LNCAP (cell line): ENCODE measurements around the gene PAQR8.

Experiments used
- CTCF ChIP-seq: fragments of 450-650 bp; IDR thresholded peaks from 2 replicates; pipeline ENCODE4 v1.5.1; 2017; ENCODE audit warnings: mild to moderate bottlenecking

PAQR8 gene

GRCh38 chr6:52384145-52384766 lies 22.3 kb downstream of the PAQR8 start:
- no peak for TF ChIP-seq CTCF

- no peak for TF ChIP-seq CTCF
Measured at GRCh38 chr6:52385074-52385473, 23.1 kb downstream of the PAQR8 start.

DNA sequence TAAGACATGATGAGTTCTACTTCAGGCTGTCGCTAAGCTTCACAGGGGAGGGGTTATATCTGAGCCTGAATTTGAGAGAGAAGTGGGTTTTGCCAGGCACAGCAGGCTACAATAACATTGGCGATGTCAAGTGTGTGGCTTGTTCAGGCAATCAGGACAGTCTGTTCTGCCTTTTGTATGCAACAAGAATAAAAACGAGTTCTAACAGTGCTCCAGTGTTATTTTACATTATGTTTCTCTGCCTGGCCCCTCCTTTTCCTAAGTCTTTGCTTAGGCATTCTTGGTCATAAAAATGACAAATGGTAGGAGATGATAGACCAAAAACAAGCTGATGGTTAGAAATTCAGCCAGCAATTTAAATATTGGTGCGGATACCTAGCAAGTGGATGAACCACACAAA lies 26.8 kb downstream of the PAQR8 start:
- no peak for TF ChIP-seq CTCF

DNA sequence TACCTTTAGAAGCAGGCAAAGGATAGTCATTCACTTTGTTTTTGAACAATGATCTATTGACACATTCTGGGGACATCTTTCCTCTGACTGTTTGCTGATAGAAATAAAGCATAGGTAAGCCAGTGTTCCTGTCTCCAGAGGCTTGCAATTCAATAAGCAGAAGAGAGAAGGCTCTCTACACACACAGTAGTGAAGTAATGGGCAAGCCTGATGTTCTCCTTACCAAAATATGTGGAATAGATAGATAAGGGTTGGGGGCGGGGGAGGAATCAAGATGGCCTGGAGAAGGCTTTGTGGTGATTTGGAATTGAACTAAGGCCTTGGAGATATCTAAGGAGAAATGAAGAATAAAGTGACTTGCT lies 27.3 kb downstream of the PAQR8 start:
- TF ChIP-seq CTCF: no peak

- no peak; the same call in 1 of the 2 replicates for TF ChIP-seq CTCF
Measured at GRCh38 chr6:52389626-52390360, 27.8 kb downstream of the PAQR8 start.

DNA sequence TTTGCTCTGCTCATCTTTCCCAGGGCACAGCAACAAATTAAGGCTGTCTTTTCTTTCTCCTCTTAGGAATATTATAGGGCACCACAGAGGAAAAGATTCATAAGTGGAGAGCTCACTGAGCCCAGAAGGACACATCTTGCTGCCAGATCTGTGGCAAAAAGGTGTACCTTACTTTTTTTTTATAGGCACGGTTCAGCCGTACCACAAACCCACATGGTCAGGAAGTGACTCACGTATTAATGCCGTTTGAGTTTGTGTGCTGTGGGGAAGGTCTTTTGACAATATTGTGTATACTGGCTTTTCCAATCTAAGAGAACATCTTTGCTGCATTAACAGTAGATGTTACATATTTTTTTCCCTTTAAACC lies 28.4 kb downstream of the PAQR8 start:
- TF ChIP-seq CTCF: no peak

DNA sequence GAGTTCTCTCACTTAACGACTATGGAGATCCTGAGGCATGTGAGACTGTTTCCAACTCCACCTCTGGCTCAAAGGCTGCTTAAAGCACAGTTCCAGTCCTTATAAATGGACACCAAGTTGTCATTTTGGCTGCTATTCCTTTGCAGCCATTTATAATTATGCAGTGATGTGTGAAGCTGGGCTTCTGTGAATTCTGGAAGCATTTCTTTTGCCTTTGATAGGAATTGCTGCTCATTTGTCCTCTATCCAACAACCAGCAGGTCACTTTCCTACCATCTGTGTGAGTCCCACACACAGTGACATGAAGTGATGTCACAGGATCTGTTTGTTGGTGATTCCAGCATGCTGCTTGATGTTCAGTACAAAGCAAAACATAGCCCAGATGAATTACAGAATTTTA lies 29.6 kb downstream of the PAQR8 start:
- TF ChIP-seq CTCF: no peak

- no peak for TF ChIP-seq CTCF
Measured at GRCh38 chr6:52392944-52393343, 31.0 kb downstream of the PAQR8 start.
